Measurements from ENCODE around the gene DSC3.

The DSC3 gene

GRCh38 chr18:30971338-30971956 is 71.1 kb downstream of the DSC3 start:
- no peak for DNase-seq (ENCODE audit: low read depth)

GRCh38 chr18:30970196-30970816 is 72.2 kb downstream of the DSC3 start:
- DNase-seq (ENCODE audit: low read depth): no peak

- DNase-seq (ENCODE audit: low read depth): no peak
Measured at GRCh38 chr18:30969670-30970170, 72.8 kb downstream of the DSC3 start.

- no peak for DNase-seq (ENCODE audit: low read depth)
Measured at GRCh38 chr18:30967701-30968100, 74.8 kb downstream of the DSC3 start.

GRCh38 chr18:30965237-30965636 is 77.3 kb downstream of the DSC3 start:
- DNase-seq (ENCODE audit: low read depth): no peak

- no peak for DNase-seq (ENCODE audit: low read depth)
Measured at GRCh38 chr18:30960661-30961060, 81.9 kb downstream of the DSC3 start.

- no peak for DNase-seq (ENCODE audit: low read depth)
Measured at GRCh38 chr18:30957066-30957465, 85.5 kb downstream of the DSC3 start.

GRCh38 chr18:30954262-30954661 is 88.3 kb downstream of the DSC3 start:
- no peak for DNase-seq (ENCODE audit: low read depth)

- DNase-seq (ENCODE audit: low read depth): no peak
Measured at GRCh38 chr18:30945761-30946160, 96.8 kb downstream of the DSC3 start.

GRCh38 chr18:30944773-30945417 is 97.6 kb downstream of the DSC3 start:
- DNase-seq (ENCODE audit: low read depth): no peak

- no peak for DNase-seq (ENCODE audit: low read depth)
Measured at GRCh38 chr18:30940952-30941539, 101.5 kb downstream of the DSC3 start.

All from GM04504 (cell line).